Heart left ventricle (tissue), 13 donors: Measurements from ENCODE around the gene DRAM1.

Experiments
- POLR2A ChIP-seq, 2 donors: fragments of 450-650 bp; IDR thresholded peaks; one replicate each; pipeline ENCODE4 v1.6.1; 2017; ENCODE audit warnings: antibody characterized with exemption in 2 of 2, mild to moderate bottlenecking in 2 of 2, moderate library complexity in 2 of 2
- TF ChIP-seq, protein P1 (sequence below), 12 donors: fragments of 200-600 bp; sonication (generic) in 4 of 12; IDR thresholded peaks; one replicate each; pipeline versions ENCODE4 v1.5.0 to v1.8.0; 2018 to 2022; ENCODE audit warnings: antibody characterized with exemption in 12 of 12, mild to moderate bottlenecking in 5 of 12
- donor health status: ischemic (EF 13 %, LVEDD 7.1; RV severe dilation, severe dysfunction).
- donor health status: DM: no; HTN: yes; CAD: no.
- donor health status: DM: no; HTN: no; CAD: no.
- donor health status: ischemic (EF 25% LVEDD 6.9; RV normal size, moderate dysfunction).
- donor health status: ischemic (EF 25% LVEDD 5.7; RV mildly dilated, moderate dysfunction).
- donor health status: ischemic (EF 35%, LVEDD 5.7; RV mildly dilated, moderate dysfunction).
- donor health status: nonischemic (EF 11% LVEDD 7.7; RV severe dilation, severe dysfunction).
- donor health status: DM: yes; HTN: yes; CAD: no.
- donor health status: PGD.
- donor health status: ischemic (EF 29% LVEDD 5.4; RV normal size, mild dysfunction).
- donor health status: nonischemic (EF 23%, LVEDD 6.1; RV moderate dilation, normal function).

DNA sequence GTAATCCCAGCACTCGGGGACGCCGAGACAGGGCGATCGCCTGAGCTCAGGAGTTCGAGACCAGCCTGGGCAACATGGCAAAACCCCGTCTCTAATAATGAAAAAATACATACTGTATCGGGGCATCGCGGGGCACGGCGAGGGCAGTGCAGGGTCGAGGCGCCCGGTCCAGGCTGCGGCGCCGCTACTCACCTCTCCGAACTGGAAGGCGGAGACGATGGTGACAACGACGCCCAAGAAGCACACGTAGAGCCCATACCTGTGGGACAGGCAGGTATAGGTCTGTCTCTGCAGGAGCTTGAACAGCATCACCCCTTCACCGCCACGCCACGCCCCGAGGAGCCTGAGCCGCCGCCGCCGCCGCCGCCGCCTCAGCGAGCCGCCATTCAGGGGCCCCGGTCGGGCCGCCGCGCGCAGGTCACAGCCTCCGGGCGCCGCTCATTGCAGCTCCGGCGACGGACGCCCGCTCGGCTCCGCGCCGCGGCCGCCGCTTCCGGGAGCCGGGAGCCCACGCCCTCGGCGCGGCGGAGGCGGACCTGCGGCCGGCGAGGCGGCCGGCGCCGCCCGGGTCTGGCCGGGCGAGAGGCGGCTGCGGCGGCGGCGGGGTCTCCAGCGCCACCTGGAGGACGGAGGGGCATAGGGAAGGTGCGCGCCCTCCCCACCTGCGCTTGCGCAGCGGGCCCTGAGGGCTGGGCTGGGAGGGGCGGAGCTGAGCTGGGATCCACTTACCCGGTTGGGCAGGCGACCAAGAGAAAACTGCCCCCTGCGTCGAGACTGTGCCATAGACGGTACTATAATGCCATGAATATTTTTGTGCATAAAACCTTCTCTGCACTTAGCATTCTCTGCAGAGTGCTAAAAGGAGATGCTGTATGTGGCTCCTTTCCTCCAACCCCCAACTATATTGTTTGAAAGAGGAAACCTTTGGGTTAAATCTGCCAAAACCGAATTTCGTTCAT lies 46.7 kb upstream of the DRAM1 start, which contains the start of gene GNPTAB:
- TF ChIP-seq POLR2A (IDR thresholded peaks at IDR 0.05), result no peak
- TF ChIP-seq, protein P1, sequence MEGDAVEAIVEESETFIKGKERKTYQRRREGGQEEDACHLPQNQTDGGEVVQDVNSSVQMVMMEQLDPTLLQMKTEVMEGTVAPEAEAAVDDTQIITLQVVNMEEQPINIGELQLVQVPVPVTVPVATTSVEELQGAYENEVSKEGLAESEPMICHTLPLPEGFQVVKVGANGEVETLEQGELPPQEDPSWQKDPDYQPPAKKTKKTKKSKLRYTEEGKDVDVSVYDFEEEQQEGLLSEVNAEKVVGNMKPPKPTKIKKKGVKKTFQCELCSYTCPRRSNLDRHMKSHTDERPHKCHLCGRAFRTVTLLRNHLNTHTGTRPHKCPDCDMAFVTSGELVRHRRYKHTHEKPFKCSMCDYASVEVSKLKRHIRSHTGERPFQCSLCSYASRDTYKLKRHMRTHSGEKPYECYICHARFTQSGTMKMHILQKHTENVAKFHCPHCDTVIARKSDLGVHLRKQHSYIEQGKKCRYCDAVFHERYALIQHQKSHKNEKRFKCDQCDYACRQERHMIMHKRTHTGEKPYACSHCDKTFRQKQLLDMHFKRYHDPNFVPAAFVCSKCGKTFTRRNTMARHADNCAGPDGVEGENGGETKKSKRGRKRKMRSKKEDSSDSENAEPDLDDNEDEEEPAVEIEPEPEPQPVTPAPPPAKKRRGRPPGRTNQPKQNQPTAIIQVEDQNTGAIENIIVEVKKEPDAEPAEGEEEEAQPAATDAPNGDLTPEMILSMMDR (IDR thresholded peaks at IDR 0.05), result peak; percentile 60 to 95 (median 78)
